ACHN (cell line): ENCODE results near the gene OVCH1.

Experiments
- DNase-seq: peaks from one replicate; pipeline ENCODE4 v3.0.0-alpha.2; 2015
- in situ Hi-C: cut with HindIII; loops from 2 replicates; pipeline ENCODE4 v1.10.0; 2017; ENCODE audit warnings: low sequenced_read_pairs, low pct_ligation_motif_present, low pct_unique_long_range_greater_than_20kb

The OVCH1 gene

GRCh38 chr12:29497588-29497987 is at the start of gene OVCH1:
Gene OVCH1 (minus strand): TSS chr12:29497686. CDS start chr12:29497686, 0 bp downstream.
- no peak for DNase-seq
- in situ Hi-C loops = no loop called here

GRCh38 chr12:29547151-29547632 is 49.7 kb upstream of the OVCH1 start:
- in situ Hi-C loops = no loop called here
- DNase-seq = no peak

- DNase-seq = no peak
- in situ Hi-C loops = no loop called here
These were observed 48.5 kb upstream of the OVCH1 start for GRCh38 chr12:29546000-29546399.

- DNase-seq = no peak
- in situ Hi-C loops = no loop called here
These were observed 47.6 kb upstream of the OVCH1 start for GRCh38 chr12:29545102-29545467.

- in situ Hi-C loops = no loop called here
- DNase-seq = no peak
These were observed 47.1 kb upstream of the OVCH1 start for GRCh38 chr12:29544428-29545101.

- in situ Hi-C loops = no loop called here
- no peak for DNase-seq
These were observed 45.5 kb upstream of the OVCH1 start for GRCh38 chr12:29543036-29543435.

- in situ Hi-C loops = no loop called here
- DNase-seq = no peak
These were observed 39.8 kb upstream of the OVCH1 start for GRCh38 chr12:29537298-29537697.

- in situ Hi-C loops = no loop called here
- no peak for DNase-seq
These were observed 37.4 kb upstream of the OVCH1 start for GRCh38 chr12:29534935-29535334.

- no peak for DNase-seq
- in situ Hi-C loops = no loop called here
These were observed 36.5 kb upstream of the OVCH1 start for GRCh38 chr12:29533815-29534489.

- in situ Hi-C loops = no loop called here
- DNase-seq = no peak
These were observed 34.0 kb upstream of the OVCH1 start for GRCh38 chr12:29531471-29531870.

- in situ Hi-C loops = no loop called here
- DNase-seq = no peak
These were observed 33.0 kb upstream of the OVCH1 start for GRCh38 chr12:29530436-29530835.

- DNase-seq = no peak
- in situ Hi-C loops = no loop called here
These were observed 30.7 kb upstream of the OVCH1 start for GRCh38 chr12:29528161-29528560.

- in situ Hi-C loops = no loop called here
- DNase-seq = no peak
These were observed 24.5 kb upstream of the OVCH1 start for GRCh38 chr12:29521951-29522350.

GRCh38 chr12:29519585-29520182 is 22.2 kb upstream of the OVCH1 start:
- DNase-seq = peak; percentile 56
- in situ Hi-C loops = no loop called here

- in situ Hi-C loops = no loop called here
- no peak for DNase-seq
These were observed 20.9 kb upstream of the OVCH1 start for GRCh38 chr12:29518407-29518806.

- in situ Hi-C loops = no loop called here
- peak; percentile 13 for DNase-seq
These were observed 19.8 kb upstream of the OVCH1 start for GRCh38 chr12:29517264-29517663.

- no peak for DNase-seq
- in situ Hi-C loops = no loop called here
These were observed 19.0 kb upstream of the OVCH1 start for GRCh38 chr12:29516431-29516875.

- no peak for DNase-seq
- in situ Hi-C loops = no loop called here
These were observed 13.2 kb upstream of the OVCH1 start for GRCh38 chr12:29510591-29511185.

GRCh38 chr12:29509503-29509902 is 12.0 kb upstream of the OVCH1 start:
- no peak for DNase-seq
- in situ Hi-C loops = no loop called here
